GM12878 (cell line): Measurements from ENCODE around the gene APBA1. TPM values are rescaled to one million over a fixed set of nuclear protein-coding genes. Genes with fewer than 3 reads are reported as not detected.

Source experiments
- BACH1 ChIP-seq: fragments of 450-650 bp; IDR thresholded peaks from 2 replicates; pipeline ENCODE4 v1.6.1; 2017; ENCODE audit warnings: mild to moderate bottlenecking, borderline replicate concordance
- CHD1 ChIP-seq: IDR thresholded peaks from 2 replicates; pipeline ENCODE4 v1.6.1; 2012; ENCODE audit warnings: low read depth, low read length, improper control_type of control experiment
- DPF2 ChIP-seq: fragments of 450-650 bp; IDR thresholded peaks from 2 replicates; pipeline ENCODE4 v1.6.1; 2017; ENCODE audit warnings: mild to moderate bottlenecking
- FOXK2 ChIP-seq: fragments of 450-650 bp; IDR thresholded peaks from 2 replicates; pipeline ENCODE4 v1.6.1; 2017; ENCODE audit warnings: mild to moderate bottlenecking, moderate library complexity
- HCFC1 ChIP-seq: fragments of 150-350 bp; IDR thresholded peaks from 2 replicates; pipeline ENCODE4 v1.6.1; 2014; ENCODE audit warnings: low read length
- HDAC6 ChIP-seq: fragments of 200-600 bp; sonication (generic); IDR thresholded peaks from one replicate; pipeline ENCODE4 v1.8.0; 2017; ENCODE audit warnings: antibody characterized with exemption; ENCODE audit not compliant: unreplicated experiment
- MYC ChIP-seq: IDR thresholded peaks from 2 replicates; pipeline ENCODE4 v1.6.1; 2011; ENCODE audit warnings: mild to moderate bottlenecking, low read length, moderate library complexity, inconsistent platforms; ENCODE audit not compliant: insufficient read depth, insufficient replicate concordance, insufficient read length, severe bottlenecking
- NR2F1 ChIP-seq: fragments of 450-650 bp; conservative IDR thresholded peaks from 2 replicates; pipeline ENCODE4 v1.6.1; 2017; ENCODE audit warnings: mild to moderate bottlenecking
- POLR2A ChIP-seq: IDR thresholded peaks from 2 replicates; pipeline ENCODE4 v1.6.1; 2011; ENCODE audit warnings: low read depth, mild to moderate bottlenecking, low read length
- POLR2AphosphoS5 ChIP-seq: IDR thresholded peaks from 2 replicates; pipeline ENCODE4 v1.6.1; 2011; ENCODE audit warnings: mild to moderate bottlenecking, low read length, inconsistent platforms
- RAD21 ChIP-seq: IDR thresholded peaks from 2 replicates; pipeline ENCODE4 v1.6.1; 2011; ENCODE audit warnings: mild to moderate bottlenecking, low read depth, low read length, moderate library complexity; ENCODE audit not compliant: insufficient read depth
- SMAD5 ChIP-seq: IDR thresholded peaks from 2 replicates; pipeline ENCODE4 v1.6.1; 2016; ENCODE audit warnings: antibody characterized with exemption, low read depth
- SMC3 ChIP-seq: IDR thresholded peaks from 2 replicates; pipeline ENCODE4 v1.6.1; 2011; ENCODE audit warnings: low read length, improper control_type of control experiment, borderline replicate concordance
- TARDBP ChIP-seq: IDR thresholded peaks from 2 replicates; pipeline ENCODE4 v1.6.1; 2016; ENCODE audit warnings: borderline replicate concordance
- TCF3 ChIP-seq: IDR thresholded peaks from 2 replicates; pipeline ENCODE4 v1.6.1; 2012; ENCODE audit warnings: low read depth, mild to moderate bottlenecking, low read length, borderline replicate concordance; ENCODE audit not compliant: insufficient read depth
- YY1 ChIP-seq: IDR thresholded peaks from 2 replicates; pipeline ENCODE4 v1.6.1; 2011; ENCODE audit warnings: low read depth, mild to moderate bottlenecking, low read length
- ZNF217 ChIP-seq: fragments of 450-650 bp; IDR thresholded peaks from 2 replicates; pipeline ENCODE4 v1.6.1; 2017; ENCODE audit warnings: antibody characterized with exemption, mild to moderate bottlenecking
- polyA plus RNA-seq, 11 experiments: library from polyadenylated mRNA; depleted of rRNA in 4 of 11; unstranded in 6 of 11; stranded (reverse) in 5 of 11; fragments of >200 nt; fragmentation: Nextera tagmentation in 4 of 11; fragmentation: Illumina TruSeq in 1 of 11; extraction: Ambion mirVana in 4 of 11; extraction: Trizol in 1 of 11; gene quantifications; 1 replicate in 1 of 11; 2 replicates in 10 of 11; pipeline versions ENCODE4 v1.2.1 to v1.2.3, GENCODE V29; 2011 to 2016; ENCODE audit warnings: inconsistent platforms in 2 of 11, missing spikeins in 2 of 11, low read depth in 1 of 11
- total RNA-seq, 4 experiments: library from RNA; depleted of rRNA in 3 of 4; stranded (reverse); fragments of >200 nt in 3 of 4; fragmentation: Illumina TruSeq in 1 of 4; extraction: Trizol in 1 of 4; gene quantifications; 2 replicates each; pipeline versions ENCODE4 v1.2.1 to v1.2.3, GENCODE V29; 2013 to 2021
- TF ChIP-seq, protein P1 (sequence below): IDR thresholded peaks from 2 replicates; pipeline ENCODE4 v1.6.1; 2011; ENCODE audit warnings: mild to moderate bottlenecking, low read depth, low read length, moderate library complexity; ENCODE audit not compliant: insufficient replicate concordance
- TF ChIP-seq, protein P2 (sequence below): fragments of 450-650 bp; conservative IDR thresholded peaks from 2 replicates; pipeline ENCODE4 v1.6.1; 2017; ENCODE audit warnings: mild to moderate bottlenecking, moderate library complexity
- TF ChIP-seq, protein P3 (sequence below): fragments of 450-650 bp; formaldehyde crosslinking; IDR thresholded peaks from 2 replicates; pipeline ENCODE4 v1.4.0; 2020; ENCODE audit warnings: mild to moderate bottlenecking, moderate library complexity
- TF ChIP-seq, protein P4 (sequence below), 3 experiments: IDR thresholded peaks in 2 of 3; conservative IDR thresholded peaks in 1 of 3; 2 replicates each; pipeline ENCODE4 v1.5.1; 2011; ENCODE audit warnings: low read depth in 3 of 3, low read length in 3 of 3, mild to moderate bottlenecking in 3 of 3, control low read depth in 2 of 3, moderate library complexity in 2 of 3, inconsistent platforms in 1 of 3, mixed read lengths in 1 of 3; ENCODE audit not compliant: control insufficient read depth in 2 of 3, insufficient read depth in 1 of 3; ENCODE audit errors: extremely low read depth in 1 of 3

Gene APBA1
- total and polyA plus RNA-seq, 10 of the 15 experiments (the other 5 are each of a cell fraction or from before 2014, with no cell fraction given) = 0.01 to 1.3 (median 0.05) TPM; not detected in 7

DNA sequence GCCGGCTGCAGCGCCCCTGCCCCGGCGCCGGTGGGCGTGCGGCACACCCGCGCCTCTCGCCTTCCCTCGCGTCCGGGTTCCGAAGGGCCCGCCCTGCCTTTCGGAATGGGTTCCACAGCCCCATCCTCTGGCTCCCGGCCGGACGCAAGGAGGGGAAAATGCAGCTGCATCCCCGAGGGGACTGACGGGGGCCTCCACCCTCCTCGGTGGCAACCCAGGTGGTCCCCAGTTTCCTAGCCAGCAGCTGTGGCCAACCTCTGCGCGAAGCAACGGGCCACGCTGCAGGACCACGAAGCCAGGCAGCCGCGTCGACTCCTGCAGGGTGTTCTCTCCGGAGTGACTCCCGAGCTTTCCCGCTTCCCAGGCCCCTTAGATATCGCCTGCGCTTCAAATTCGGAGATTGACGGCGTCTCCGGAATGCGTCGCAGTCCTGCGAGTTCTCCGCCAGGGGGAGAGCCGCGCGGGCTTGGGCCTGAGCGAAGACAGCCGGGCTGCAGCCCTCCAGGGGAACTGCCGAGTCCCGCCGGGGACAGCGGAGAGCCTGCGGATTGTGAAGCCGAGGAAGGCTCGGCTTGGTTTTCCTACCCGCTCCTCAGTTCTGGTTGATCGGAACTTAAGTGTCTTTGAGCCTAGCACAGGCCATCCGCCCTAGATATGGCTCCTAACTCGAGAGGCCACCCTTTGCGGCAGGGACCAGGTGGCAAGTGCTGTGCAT lies 582 bp upstream of the APBA1 start (continued):
- no peak for TF ChIP-seq HCFC1
- TF ChIP-seq, protein P1, sequence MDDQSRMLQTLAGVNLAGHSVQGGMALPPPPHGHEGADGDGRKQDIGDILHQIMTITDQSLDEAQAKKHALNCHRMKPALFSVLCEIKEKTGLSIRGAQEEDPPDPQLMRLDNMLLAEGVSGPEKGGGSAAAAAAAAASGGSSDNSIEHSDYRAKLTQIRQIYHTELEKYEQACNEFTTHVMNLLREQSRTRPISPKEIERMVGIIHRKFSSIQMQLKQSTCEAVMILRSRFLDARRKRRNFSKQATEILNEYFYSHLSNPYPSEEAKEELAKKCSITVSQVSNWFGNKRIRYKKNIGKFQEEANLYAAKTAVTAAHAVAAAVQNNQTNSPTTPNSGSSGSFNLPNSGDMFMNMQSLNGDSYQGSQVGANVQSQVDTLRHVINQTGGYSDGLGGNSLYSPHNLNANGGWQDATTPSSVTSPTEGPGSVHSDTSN = peak; percentile 48
- no peak for TF ChIP-seq CHD1
- no peak for TF ChIP-seq POLR2AphosphoS5
- TF ChIP-seq, protein P2, sequence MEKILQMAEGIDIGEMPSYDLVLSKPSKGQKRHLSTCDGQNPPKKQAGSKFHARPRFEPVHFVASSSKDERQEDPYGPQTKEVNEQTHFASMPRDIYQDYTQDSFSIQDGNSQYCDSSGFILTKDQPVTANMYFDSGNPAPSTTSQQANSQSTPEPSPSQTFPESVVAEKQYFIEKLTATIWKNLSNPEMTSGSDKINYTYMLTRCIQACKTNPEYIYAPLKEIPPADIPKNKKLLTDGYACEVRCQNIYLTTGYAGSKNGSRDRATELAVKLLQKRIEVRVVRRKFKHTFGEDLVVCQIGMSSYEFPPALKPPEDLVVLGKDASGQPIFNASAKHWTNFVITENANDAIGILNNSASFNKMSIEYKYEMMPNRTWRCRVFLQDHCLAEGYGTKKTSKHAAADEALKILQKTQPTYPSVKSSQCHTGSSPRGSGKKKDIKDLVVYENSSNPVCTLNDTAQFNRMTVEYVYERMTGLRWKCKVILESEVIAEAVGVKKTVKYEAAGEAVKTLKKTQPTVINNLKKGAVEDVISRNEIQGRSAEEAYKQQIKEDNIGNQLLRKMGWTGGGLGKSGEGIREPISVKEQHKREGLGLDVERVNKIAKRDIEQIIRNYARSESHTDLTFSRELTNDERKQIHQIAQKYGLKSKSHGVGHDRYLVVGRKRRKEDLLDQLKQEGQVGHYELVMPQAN = no peak
- TF ChIP-seq BACH1 = no peak
- TF ChIP-seq, protein P3, sequence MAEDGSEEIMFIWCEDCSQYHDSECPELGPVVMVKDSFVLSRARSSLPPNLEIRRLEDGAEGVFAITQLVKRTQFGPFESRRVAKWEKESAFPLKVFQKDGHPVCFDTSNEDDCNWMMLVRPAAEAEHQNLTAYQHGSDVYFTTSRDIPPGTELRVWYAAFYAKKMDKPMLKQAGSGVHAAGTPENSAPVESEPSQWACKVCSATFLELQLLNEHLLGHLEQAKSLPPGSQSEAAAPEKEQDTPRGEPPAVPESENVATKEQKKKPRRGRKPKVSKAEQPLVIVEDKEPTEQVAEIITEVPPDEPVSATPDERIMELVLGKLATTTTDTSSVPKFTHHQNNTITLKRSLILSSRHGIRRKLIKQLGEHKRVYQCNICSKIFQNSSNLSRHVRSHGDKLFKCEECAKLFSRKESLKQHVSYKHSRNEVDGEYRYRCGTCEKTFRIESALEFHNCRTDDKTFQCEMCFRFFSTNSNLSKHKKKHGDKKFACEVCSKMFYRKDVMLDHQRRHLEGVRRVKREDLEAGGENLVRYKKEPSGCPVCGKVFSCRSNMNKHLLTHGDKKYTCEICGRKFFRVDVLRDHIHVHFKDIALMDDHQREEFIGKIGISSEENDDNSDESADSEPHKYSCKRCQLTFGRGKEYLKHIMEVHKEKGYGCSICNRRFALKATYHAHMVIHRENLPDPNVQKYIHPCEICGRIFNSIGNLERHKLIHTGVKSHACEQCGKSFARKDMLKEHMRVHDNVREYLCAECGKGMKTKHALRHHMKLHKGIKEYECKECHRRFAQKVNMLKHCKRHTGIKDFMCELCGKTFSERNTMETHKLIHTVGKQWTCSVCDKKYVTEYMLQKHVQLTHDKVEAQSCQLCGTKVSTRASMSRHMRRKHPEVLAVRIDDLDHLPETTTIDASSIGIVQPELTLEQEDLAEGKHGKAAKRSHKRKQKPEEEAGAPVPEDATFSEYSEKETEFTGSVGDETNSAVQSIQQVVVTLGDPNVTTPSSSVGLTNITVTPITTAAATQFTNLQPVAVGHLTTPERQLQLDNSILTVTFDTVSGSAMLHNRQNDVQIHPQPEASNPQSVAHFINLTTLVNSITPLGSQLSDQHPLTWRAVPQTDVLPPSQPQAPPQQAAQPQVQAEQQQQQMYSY (CRISPR knock-in tag) = no peak
- TF ChIP-seq FOXK2 = no peak
- no peak for TF ChIP-seq NR2F1
- peak; percentile 62 for TF ChIP-seq RAD21
- TF ChIP-seq YY1 = peak; percentile 65
- peak; percentile 35 for TF ChIP-seq HDAC6
- TF ChIP-seq, protein P4, sequence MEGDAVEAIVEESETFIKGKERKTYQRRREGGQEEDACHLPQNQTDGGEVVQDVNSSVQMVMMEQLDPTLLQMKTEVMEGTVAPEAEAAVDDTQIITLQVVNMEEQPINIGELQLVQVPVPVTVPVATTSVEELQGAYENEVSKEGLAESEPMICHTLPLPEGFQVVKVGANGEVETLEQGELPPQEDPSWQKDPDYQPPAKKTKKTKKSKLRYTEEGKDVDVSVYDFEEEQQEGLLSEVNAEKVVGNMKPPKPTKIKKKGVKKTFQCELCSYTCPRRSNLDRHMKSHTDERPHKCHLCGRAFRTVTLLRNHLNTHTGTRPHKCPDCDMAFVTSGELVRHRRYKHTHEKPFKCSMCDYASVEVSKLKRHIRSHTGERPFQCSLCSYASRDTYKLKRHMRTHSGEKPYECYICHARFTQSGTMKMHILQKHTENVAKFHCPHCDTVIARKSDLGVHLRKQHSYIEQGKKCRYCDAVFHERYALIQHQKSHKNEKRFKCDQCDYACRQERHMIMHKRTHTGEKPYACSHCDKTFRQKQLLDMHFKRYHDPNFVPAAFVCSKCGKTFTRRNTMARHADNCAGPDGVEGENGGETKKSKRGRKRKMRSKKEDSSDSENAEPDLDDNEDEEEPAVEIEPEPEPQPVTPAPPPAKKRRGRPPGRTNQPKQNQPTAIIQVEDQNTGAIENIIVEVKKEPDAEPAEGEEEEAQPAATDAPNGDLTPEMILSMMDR (IDR thresholded peaks at IDR 0.05 in 2 of 3, conservative IDR thresholded peaks at IDR 0.05 in 1 of 3; ENCODE audit: control insufficient read depth in 2 of 3, extremely low read depth in 1 of 3, insufficient read depth in 1 of 3, low read depth in 3 of 3, low read length in 3 of 3) = peak; percentile 75 to 84 (median 83)
- no peak for TF ChIP-seq SMAD5
- TF ChIP-seq MYC = no peak
- peak; percentile 87 for TF ChIP-seq SMC3
- no peak for TF ChIP-seq ZNF217
- TF ChIP-seq TCF3 = no peak
- TF ChIP-seq TARDBP = no peak
- no peak for TF ChIP-seq DPF2
- no peak for TF ChIP-seq POLR2A
